CD14-positive monocyte (primary cell): ENCODE data around the gene NUP205. TPM values are rescaled to one million over a fixed set of nuclear protein-coding genes. Genes with fewer than 3 reads are reported as not detected.

ENCODE experiments used
- DNase-seq, 3 donors: peaks; one replicate each; pipeline ENCODE4 v3.0.0-alpha.2; 2011 to 2022
- H2AFZ ChIP-seq: 2 replicates; pipeline ENCODE4 v1.6.0; 2012; ENCODE audit warnings: mild to moderate bottlenecking, low read depth, low read length, inconsistent platforms; ENCODE audit not compliant: insufficient read depth, poor library complexity, severe bottlenecking
- H3K27ac ChIP-seq, 2 donors: 1 replicate in 1 of 2; 2 replicates in 1 of 2; pipeline ENCODE4 v1.5.1; 2012 to 2013; ENCODE audit warnings: low read length in 2 of 2, control low read depth in 1 of 2, inconsistent platforms in 1 of 2, low read depth in 1 of 2, mild to moderate bottlenecking in 1 of 2
- H3K27me3 ChIP-seq, 2 donors: one replicate each; pipeline versions ENCODE4 v1.6.0 to v1.6.1; 2011 to 2013; ENCODE audit warnings: low read length in 2 of 2; ENCODE audit not compliant: control insufficient read depth in 2 of 2, insufficient read depth in 2 of 2
- H3K36me3 ChIP-seq, 2 donors: replicated peaks in 1 of 2; 1 replicate in 1 of 2; 2 replicates in 1 of 2; pipeline versions ENCODE4 v1.5.1 to v1.6.1; 2012 to 2013; ENCODE audit warnings: low read length in 2 of 2, control low read depth in 1 of 2, inconsistent platforms in 1 of 2, mild to moderate bottlenecking in 1 of 2; ENCODE audit not compliant: insufficient read depth in 2 of 2, control insufficient read depth in 1 of 2
- H3K4me1 ChIP-seq, 2 donors: 1 replicate in 1 of 2; 2 replicates in 1 of 2; pipeline versions ENCODE4 v1.5.1 to v1.6.1; 2012 to 2013; ENCODE audit warnings: low read length in 2 of 2, control low read depth in 1 of 2, inconsistent platforms in 1 of 2, mild to moderate bottlenecking in 1 of 2, moderate library complexity in 1 of 2; ENCODE audit not compliant: insufficient read depth in 2 of 2, control insufficient read depth in 1 of 2
- H3K4me2 ChIP-seq: replicated peaks from 2 replicates; pipeline ENCODE3; 2012; ENCODE audit warnings: low read length, moderate library complexity, mild to moderate bottlenecking; ENCODE audit not compliant: poor library complexity, severe bottlenecking; ENCODE audit errors: extremely low read depth
- H3K4me3 ChIP-seq, 3 experiments: fragments of 200-600 bp in 1 of 3; sonication (generic) in 1 of 3; replicated peaks in 1 of 3; 1 replicate in 2 of 3; 2 replicates in 1 of 3; pipeline ENCODE4 v1.5.1; 2011 to 2013; ENCODE audit warnings: low read length in 3 of 3, mild to moderate bottlenecking in 3 of 3, control low read depth in 2 of 3, low read depth in 2 of 3, inconsistent platforms in 1 of 3, moderate library complexity in 1 of 3
- H3K79me2 ChIP-seq: 2 replicates; pipeline ENCODE4 v1.6.0; 2012; ENCODE audit warnings: mild to moderate bottlenecking, control low read depth, inconsistent platforms, low read length, moderate library complexity; ENCODE audit not compliant: insufficient read depth
- H3K9ac ChIP-seq: 2 replicates; pipeline ENCODE4 v1.6.0; 2017; ENCODE audit warnings: low read length, mild to moderate bottlenecking; ENCODE audit not compliant: insufficient read depth, poor library complexity, severe bottlenecking
- H3K9me3 ChIP-seq, 2 donors: replicated peaks in 1 of 2; 1 replicate in 1 of 2; 2 replicates in 1 of 2; pipeline versions ENCODE4 v1.5.1 to v1.6.1; 2012 to 2013; ENCODE audit warnings: low read length in 2 of 2, control low read depth in 1 of 2; ENCODE audit not compliant: control insufficient read depth in 1 of 2, insufficient read depth in 1 of 2
- H4K20me1 ChIP-seq: 2 replicates; pipeline ENCODE4 v1.6.0; 2012; ENCODE audit warnings: mild to moderate bottlenecking, low read length, control low read depth, moderate library complexity; ENCODE audit not compliant: insufficient read depth
- H3K27ac Mint-ChIP-seq, 7 donors: one replicate each; pipeline ENCODE4 v1.8.0; 2020; ENCODE audit warnings: mild to moderate bottlenecking in 7 of 7, mixed read lengths in 7 of 7, moderate library complexity in 6 of 7, inconsistent platforms in 2 of 7
- H3K27me3 Mint-ChIP-seq, 3 donors: one replicate each; pipeline ENCODE4 v1.8.0; 2021 to 2022; ENCODE audit warnings: low read depth in 3 of 3, mild to moderate bottlenecking in 3 of 3, mixed read lengths in 3 of 3, moderate library complexity in 3 of 3, inconsistent platforms in 1 of 3
- H3K36me3 Mint-ChIP-seq, 2 donors: one replicate each; pipeline ENCODE4 v1.8.0; 2020; ENCODE audit warnings: mixed read lengths in 2 of 2, inconsistent platforms in 1 of 2, mild to moderate bottlenecking in 1 of 2
- H3K4me1 Mint-ChIP-seq: one replicate; pipeline ENCODE4 v1.8.0; 2020; ENCODE audit warnings: mild to moderate bottlenecking, mixed read lengths
- H3K4me3 Mint-ChIP-seq, 2 donors: one replicate each; pipeline ENCODE4 v1.8.0; 2020; ENCODE audit warnings: mild to moderate bottlenecking in 2 of 2, mixed read lengths in 2 of 2, moderate library complexity in 1 of 2
- H3K9me3 Mint-ChIP-seq, 7 donors: one replicate each; pipeline ENCODE4 v1.8.0; 2020 to 2022; ENCODE audit warnings: mixed read lengths in 7 of 7, mild to moderate bottlenecking in 6 of 7, moderate library complexity in 6 of 7, inconsistent platforms in 2 of 7
- CTCF ChIP-seq: fragments of 200-600 bp; IDR thresholded peaks from one replicate; pipeline ENCODE4 v1.8.0; 2022; ENCODE audit warnings: antibody characterized with exemption, mild to moderate bottlenecking
- WGBS: methylation state at CpG from one replicate; pipeline ENCODE4 v1.1.5; 2013; ENCODE audit warnings: missing lambda C conversion rate; ENCODE audit not compliant: insufficient coverage; 5-methylcytosine and 5-hydroxymethylcytosine counted together
- intact Hi-C, 2 donors: fragments of 100-400 bp; cut with micrococcal nuclease; formaldehyde crosslinking; loops; one replicate each; pipeline versions ENCODE4 v1.15.0 to v1.15.1; 2023
- polyA plus RNA-seq, 3 donors: library from polyadenylated mRNA; depleted of rRNA in 1 of 3; unstranded in 2 of 3; stranded (reverse) in 1 of 3; fragments of 300-500 nt in 2 of 3; fragments of >200 nt in 1 of 3; fragmentation: Illumina TruSeq in 2 of 3; gene quantifications; 1 replicate in 2 of 3; 2 replicates in 1 of 3; pipeline ENCODE4 v1.2.3, GENCODE V29; 2012 to 2021

NUP205 gene
- polyA plus RNA-seq, 3 donors, result 10.9 to 15.2 (median 13.7) TPM

- H3K4me1 Mint-ChIP-seq, result peaks cover 48% of the 10 kb centered on the region
- H3K4me3 Mint-ChIP-seq, result peak overlapping the region in 1 of 2 donors; percentile 34
- H2AFZ ChIP-seq, result no peak overlapping the region
- peaks cover 41 to 46% of the 10 kb centered on the region in 2 donors for H3K4me1 ChIP-seq
- no peak for TF ChIP-seq CTCF
- H3K9ac ChIP-seq, result no peak overlapping the region
- H3K4me3 ChIP-seq, result no peak overlapping the region
- peaks cover 0 to 10% of the 10 kb centered on the region in 2 donors for H3K36me3 ChIP-seq
- no peaks in the 10 kb centered on the region for H3K27me3 ChIP-seq
- peak overlapping the region in 1 of 2 donors; percentile 7 for H3K27ac ChIP-seq
- H3K4me2 ChIP-seq, result no peak overlapping the region
- H3K79me2 ChIP-seq, result peaks cover 64% of the 10 kb centered on the region
- peaks cover 13 to 17% of the 10 kb centered on the region in 2 donors for H3K36me3 Mint-ChIP-seq
- 86% methylated on average over 1 of the region's 3 CpGs for WGBS
- H4K20me1 ChIP-seq, result peaks cover 24% of the 10 kb centered on the region
- peak in 2 of 3 donors; percentile 14 to 35 for DNase-seq
- intact Hi-C loops, result loop anchor here (5.0 to 10.0 kb wide), 6 partner anchors 149 to 1019 kb away; partner anchors contain the start of genes BPGM (in 1 of the 2), CNOT4 (in 1 of the 2) and MTPN (in 1 of the 2)
- H3K9me3 ChIP-seq, result no peaks in the 10 kb centered on the region
- no peaks in the 10 kb centered on the region for H3K27me3 Mint-ChIP-seq
- H3K27ac Mint-ChIP-seq, result peak overlapping the region in 5 of 7 donors; percentile 41 to 86 (median 60)
- peaks cover 0 to 4% (median 0%) of the 10 kb centered on the region in 7 donors for H3K9me3 Mint-ChIP-seq
Observed at GRCh38 chr7:135664046-135664589, 106.4 kb downstream of the NUP205 start.

DNA sequence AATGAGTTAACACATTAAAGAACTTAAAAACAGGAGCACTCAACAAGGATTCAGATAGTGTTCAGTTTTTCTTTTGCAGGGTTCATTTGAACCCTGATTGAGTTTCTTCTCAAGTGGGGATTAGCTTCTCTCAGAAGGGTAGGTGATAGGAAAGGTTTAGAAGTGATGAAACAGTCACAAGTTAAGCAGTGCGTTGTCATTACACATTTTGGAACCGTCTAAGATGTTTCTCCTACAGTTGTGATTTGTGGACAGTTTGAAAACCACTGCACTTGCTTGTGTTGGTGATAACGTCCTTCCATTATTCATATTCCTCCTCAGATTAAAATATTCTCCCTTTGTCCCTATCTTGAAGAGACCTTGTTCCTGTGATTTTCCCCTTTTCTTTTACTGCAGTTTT is 107.3 kb downstream of the NUP205 start:
- Histone ChIP-seq H3K9me3 (no peaks in the 10 kb centered on the region), H2AFZ (no peak overlapping the region), H3K79me2 (peaks cover 73% of the 10 kb centered on the region), H3K4me1 (peaks cover 32 to 37% of the 10 kb centered on the region in 2 donors), H4K20me1 (peaks cover 32% of the 10 kb centered on the region), H3K9ac (no peak overlapping the region), H3K4me2 (no peak overlapping the region), H3K36me3 (peaks cover 0 to 10% of the 10 kb centered on the region in 2 donors), H3K4me3 (no peak overlapping the region), H3K27me3 (no peaks in the 10 kb centered on the region), H3K27ac (peak overlapping the region in 1 of 2 donors; percentile 7)
- H3K4me1 Mint-ChIP-seq, result peaks cover 39% of the 10 kb centered on the region
- no peak overlapping the region for H3K4me3 Mint-ChIP-seq
- no CpG with 5 or more reads among the region's 3 CpGs for WGBS
- H3K27ac Mint-ChIP-seq, result peak overlapping the region in 1 of 7 donors; percentile 42
- DNase-seq, result no peak
- H3K9me3 Mint-ChIP-seq, result peaks cover 0 to 4% (median 0%) of the 10 kb centered on the region in 7 donors
- TF ChIP-seq CTCF, result no peak
- H3K27me3 Mint-ChIP-seq, result no peaks in the 10 kb centered on the region
- H3K36me3 Mint-ChIP-seq, result peaks cover 13 to 17% of the 10 kb centered on the region in 2 donors
- intact Hi-C loops, result loop anchor here (10.0 kb wide), 3 partner anchors 150 to 1020 kb away; partner anchors contain the start of genes BPGM (in 1 of the 2), CNOT4 (in 1 of the 2) and MTPN (in 1 of the 2)
